H9 (cell line): ENCODE results near the gene GPR156. TPM values are rescaled to one million over a fixed set of nuclear protein-coding genes. Genes with fewer than 3 reads are reported as not detected.

Experiments
- DNase-seq: peaks from one replicate; pipeline ENCODE4 v3.0.0-alpha.2; 2017
- H2AFZ ChIP-seq: one replicate; pipeline ENCODE4 v1.6.1; 2013; ENCODE audit warnings: mild to moderate bottlenecking, low read length, control low read depth, moderate library complexity
- H2AK5ac ChIP-seq: 2 replicates; pipeline ENCODE4 v1.6.1; 2013; ENCODE audit warnings: low read length, control low read depth, mixed read lengths; ENCODE audit not compliant: insufficient read length
- H2BK120ac ChIP-seq: one replicate; pipeline ENCODE4 v1.6.1; 2013; ENCODE audit warnings: low read depth, mild to moderate bottlenecking, low read length, control low read depth, inconsistent platforms; ENCODE audit not compliant: poor library complexity, severe bottlenecking
- H2BK12ac ChIP-seq: 2 replicates; pipeline ENCODE4 v1.6.1; 2013; ENCODE audit warnings: low read length, control low read depth, mixed read lengths, low read depth; ENCODE audit not compliant: insufficient read length
- H2BK15ac ChIP-seq: 2 replicates; pipeline ENCODE4 v1.6.1; 2013; ENCODE audit warnings: low read depth, low read length, control low read depth
- H2BK20ac ChIP-seq: one replicate; pipeline ENCODE4 v1.6.1; 2013; ENCODE audit warnings: low read depth, mild to moderate bottlenecking, low read length, control low read depth, inconsistent platforms; ENCODE audit not compliant: poor library complexity, severe bottlenecking
- H2BK5ac ChIP-seq: 2 replicates; pipeline ENCODE4 v1.6.1; 2013; ENCODE audit warnings: low read length, control low read depth, mixed read lengths; ENCODE audit not compliant: insufficient read length
- H3K14ac ChIP-seq: 2 replicates; pipeline ENCODE4 v1.6.1; 2013; ENCODE audit warnings: low read length, control low read depth; ENCODE audit not compliant: insufficient read depth
- H3K18ac ChIP-seq: 2 replicates; pipeline ENCODE4 v1.6.1; 2013; ENCODE audit warnings: low read depth, mild to moderate bottlenecking, mixed read lengths, low read length, control low read depth; ENCODE audit not compliant: insufficient read length
- H3K23ac ChIP-seq: 2 replicates; pipeline ENCODE4 v1.6.1; 2013; ENCODE audit warnings: low read length, control low read depth, mixed read lengths, low read depth; ENCODE audit not compliant: insufficient read length
- H3K23me2 ChIP-seq: 2 replicates; pipeline ENCODE4 v1.6.1; 2013; ENCODE audit warnings: low read depth, mild to moderate bottlenecking, mixed read lengths, low read length, control low read depth; ENCODE audit not compliant: insufficient read length, poor library complexity, severe bottlenecking
- H3K27ac ChIP-seq: 2 replicates; pipeline ENCODE4 v1.5.1; 2013; ENCODE audit warnings: low read length, control low read depth, mixed read lengths, low read depth; ENCODE audit not compliant: insufficient read length
- H3K27me3 ChIP-seq: 2 replicates; pipeline ENCODE4 v1.6.1; 2013; ENCODE audit warnings: low read length, control low read depth, inconsistent platforms; ENCODE audit not compliant: insufficient read depth
- H3K4ac ChIP-seq: 2 replicates; pipeline ENCODE4 v1.6.1; 2013; ENCODE audit warnings: low read depth, mild to moderate bottlenecking, control low read depth, inconsistent platforms, low read length, moderate library complexity
- H3K4me1 ChIP-seq: 2 replicates; pipeline ENCODE4 v1.6.1; 2013; ENCODE audit warnings: low read length, control low read depth, inconsistent platforms; ENCODE audit not compliant: insufficient read depth
- H3K4me2 ChIP-seq: 2 replicates; pipeline ENCODE4 v1.6.1; 2013; ENCODE audit warnings: low read length, control low read depth, mixed read lengths; ENCODE audit not compliant: insufficient read length, insufficient read depth
- H3K56ac ChIP-seq: 2 replicates; pipeline ENCODE4 v1.6.1; 2013; ENCODE audit warnings: low read depth, mild to moderate bottlenecking, mixed read lengths, low read length, control low read depth; ENCODE audit not compliant: insufficient read length
- H3K79me1 ChIP-seq: 2 replicates; pipeline ENCODE4 v1.6.1; 2013; ENCODE audit warnings: low read depth, mild to moderate bottlenecking, moderate library complexity, low read length, control low read depth, inconsistent platforms; ENCODE audit not compliant: insufficient read depth, poor library complexity, severe bottlenecking
- H3K79me2 ChIP-seq: 2 replicates; pipeline ENCODE4 v1.6.1; 2013; ENCODE audit warnings: low read length, control low read depth, inconsistent platforms; ENCODE audit not compliant: insufficient read depth
- H3K9ac ChIP-seq: 2 replicates; pipeline ENCODE4 v1.6.1; 2013; ENCODE audit warnings: low read length, control low read depth, mixed read lengths; ENCODE audit not compliant: insufficient read length; ENCODE audit errors: extremely low read depth
- H3K9me3 ChIP-seq: one replicate; pipeline ENCODE4 v1.6.1; 2013; ENCODE audit warnings: low read depth, low read length, inconsistent platforms; ENCODE audit not compliant: control insufficient read depth
- H3T11ph ChIP-seq: one replicate; pipeline ENCODE4 v1.6.1; 2013; ENCODE audit warnings: mild to moderate bottlenecking, low read length, control low read depth, inconsistent platforms
- H4K20me1 ChIP-seq: one replicate; pipeline ENCODE4 v1.6.1; 2013; ENCODE audit not compliant: control insufficient read depth, insufficient read length, insufficient read depth
- H4K5ac ChIP-seq: 2 replicates; pipeline ENCODE4 v1.6.1; 2013; ENCODE audit warnings: low read depth, mild to moderate bottlenecking, mixed read lengths, low read length, control low read depth; ENCODE audit not compliant: insufficient read length
- H4K8ac ChIP-seq: replicated peaks from 2 replicates; pipeline ENCODE4 v1.6.1; 2013; ENCODE audit warnings: low read length, control low read depth, mixed read lengths, low read depth; ENCODE audit not compliant: insufficient read length
- H4K91ac ChIP-seq: 2 replicates; pipeline ENCODE4 v1.6.1; 2013; ENCODE audit warnings: low read depth, mild to moderate bottlenecking, moderate library complexity, mixed read lengths, low read length, control low read depth; ENCODE audit not compliant: insufficient read length
- H3K27ac Mint-ChIP-seq, 3 experiments: 2 replicates in 2 of 3; 3 replicates in 1 of 3; pipeline ENCODE4 v1.8.0; 2020 to 2021; ENCODE audit warnings: mixed read lengths in 3 of 3, mild to moderate bottlenecking in 1 of 3, moderate library complexity in 1 of 3
- H3K27me3 Mint-ChIP-seq: 2 replicates; pipeline ENCODE4 v1.8.0; 2021; ENCODE audit warnings: low read depth, mild to moderate bottlenecking, moderate library complexity, mixed read lengths
- H3K36me3 Mint-ChIP-seq, 3 experiments: 2 replicates in 2 of 3; 3 replicates in 1 of 3; pipeline ENCODE4 v1.8.0; 2020 to 2021; ENCODE audit warnings: low read depth in 3 of 3, mixed read lengths in 3 of 3; ENCODE audit not compliant: insufficient read depth in 1 of 3
- H3K4me1 Mint-ChIP-seq, 2 experiments: 2 replicates each; pipeline ENCODE4 v1.8.0; 2020; ENCODE audit warnings: mixed read lengths in 2 of 2
- H3K4me3 Mint-ChIP-seq, 2 experiments: 2 replicates in 1 of 2; 3 replicates in 1 of 2; pipeline ENCODE4 v1.8.0; 2020 to 2021; ENCODE audit warnings: mild to moderate bottlenecking in 2 of 2, mixed read lengths in 2 of 2, moderate library complexity in 1 of 2
- H3K9me3 Mint-ChIP-seq, 2 experiments: 2 replicates in 1 of 2; 3 replicates in 1 of 2; pipeline ENCODE4 v1.8.0; 2020; ENCODE audit warnings: mild to moderate bottlenecking in 2 of 2, mixed read lengths in 2 of 2, moderate library complexity in 1 of 2
- WGBS: extraction: QIAGEN DNeasy Blood & Tissue Kit; methylation state at CpG from one replicate; pipeline ENCODE4 v1.1.7; 2013; ENCODE audit warnings: missing lambda C conversion rate, low lambda C conversion rate, mixed read lengths; ENCODE audit not compliant: insufficient read length; ENCODE audit errors: extremely low coverage; 5-methylcytosine and 5-hydroxymethylcytosine counted together
- total RNA-seq: library from RNA; stranded (reverse); gene quantifications from 2 replicates; pipeline ENCODE4 v1.2.1, GENCODE V29; 2021
- TF ChIP-seq, protein P1 (sequence below): fragments of 200-600 bp; sonication (generic); conservative IDR thresholded peaks from 3 replicates; pipeline ENCODE4 v1.8.0; 2021; ENCODE audit warnings: antibody characterized with exemption, mild to moderate bottlenecking

The GPR156 gene
- total RNA-seq, 1 experiment from 2014 or later, result 1.8 TPM

DNA sequence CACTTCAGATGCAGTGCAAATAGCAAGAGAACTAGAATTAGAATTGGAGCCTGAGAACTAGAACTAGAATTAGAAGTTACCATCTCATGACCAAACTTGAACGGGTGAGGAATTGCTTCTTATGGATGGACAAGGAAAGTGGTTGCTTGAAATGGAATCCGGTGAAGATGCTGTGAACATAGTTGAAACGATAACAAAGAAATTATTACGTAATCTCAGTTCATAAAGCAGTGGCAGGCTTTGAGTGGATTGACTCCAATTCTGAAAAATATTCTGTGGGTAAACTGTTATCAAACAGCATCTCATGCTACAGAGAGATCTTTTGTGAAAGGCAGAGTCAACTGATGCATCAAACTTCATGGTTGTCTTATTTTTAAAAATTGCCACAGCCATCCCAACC lies 142.8 kb downstream of the GPR156 start:
- TF ChIP-seq, protein P1, sequence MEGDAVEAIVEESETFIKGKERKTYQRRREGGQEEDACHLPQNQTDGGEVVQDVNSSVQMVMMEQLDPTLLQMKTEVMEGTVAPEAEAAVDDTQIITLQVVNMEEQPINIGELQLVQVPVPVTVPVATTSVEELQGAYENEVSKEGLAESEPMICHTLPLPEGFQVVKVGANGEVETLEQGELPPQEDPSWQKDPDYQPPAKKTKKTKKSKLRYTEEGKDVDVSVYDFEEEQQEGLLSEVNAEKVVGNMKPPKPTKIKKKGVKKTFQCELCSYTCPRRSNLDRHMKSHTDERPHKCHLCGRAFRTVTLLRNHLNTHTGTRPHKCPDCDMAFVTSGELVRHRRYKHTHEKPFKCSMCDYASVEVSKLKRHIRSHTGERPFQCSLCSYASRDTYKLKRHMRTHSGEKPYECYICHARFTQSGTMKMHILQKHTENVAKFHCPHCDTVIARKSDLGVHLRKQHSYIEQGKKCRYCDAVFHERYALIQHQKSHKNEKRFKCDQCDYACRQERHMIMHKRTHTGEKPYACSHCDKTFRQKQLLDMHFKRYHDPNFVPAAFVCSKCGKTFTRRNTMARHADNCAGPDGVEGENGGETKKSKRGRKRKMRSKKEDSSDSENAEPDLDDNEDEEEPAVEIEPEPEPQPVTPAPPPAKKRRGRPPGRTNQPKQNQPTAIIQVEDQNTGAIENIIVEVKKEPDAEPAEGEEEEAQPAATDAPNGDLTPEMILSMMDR, result no peak
- Histone ChIP-seq H4K5ac (no peak overlapping the region), H3K27ac (no peak overlapping the region), H4K20me1 (no peaks in the 10 kb centered on the region), H3K14ac (no peak overlapping the region), H3K9me3 (no peaks in the 10 kb centered on the region), H3K23me2 (no peaks in the 10 kb centered on the region), H2BK20ac (no peak overlapping the region), H2AFZ (no peak overlapping the region), H3K56ac (no peak overlapping the region), H2AK5ac (no peak overlapping the region), H3T11ph (no peak overlapping the region), H2BK12ac (no peak overlapping the region), H3K27me3 (no peaks in the 10 kb centered on the region), H4K8ac (no peak overlapping the region), H3K79me1 (no peaks in the 10 kb centered on the region), H3K9ac (no peak overlapping the region), H2BK120ac (no peak overlapping the region), H4K91ac (no peak overlapping the region), H2BK15ac (no peak overlapping the region), H3K4me2 (no peak overlapping the region), H3K4ac (no peak overlapping the region), H3K4me1 (peaks cover 2% of the 10 kb centered on the region; the same call in 1 of the 2 replicates), H3K18ac (no peak overlapping the region), H3K23ac (no peak overlapping the region), H3K79me2 (no peaks in the 10 kb centered on the region), H2BK5ac (no peak overlapping the region)
- DNase-seq, result no peak
- Mint-ChIP-seq H3K4me1 (peaks cover 7 to 10% of the 10 kb centered on the region in 2 experiments), H3K4me3 (no peak overlapping the region), H3K9me3 (no peaks in the 10 kb centered on the region), H3K36me3 (no peaks in the 10 kb centered on the region), H3K27ac (no peak overlapping the region), H3K27me3 (no peaks in the 10 kb centered on the region; the same call in 1 of the 2 replicates)
- no CpG with 5 or more reads among the region's 4 CpGs for WGBS
